RWPE2 (cell line): ENCODE measurements around the gene MT1X.
"Not testable (repeated sequence)": the region's sequence is repeated elsewhere in the genome, so short reads cannot be mapped to it uniquely, and the experiment has no call there.

Experiments used
- ATAC-seq: fragments of 200-7000 bp; cut with Tn5 transposase; 3 replicates; pipeline ENCODE4 v1.9.1; 2021; ENCODE audit warnings: low read depth
- DNase-seq: peaks from one replicate; pipeline ENCODE4 v3.0.0-alpha.2; 2020; ENCODE audit warnings: low spot score
- H3K27ac ChIP-seq: fragments of 450-650 bp; 2 replicates; pipeline ENCODE4 v1.5.1; 2017; ENCODE audit warnings: mild to moderate bottlenecking; ENCODE audit not compliant: poor library complexity, severe bottlenecking
- H3K27me3 ChIP-seq: fragments of 250-450 bp; sonication (Bioruptor Pico); 2 replicates; pipeline ENCODE4 v1.5.1; 2021; ENCODE audit warnings: mild to moderate bottlenecking, moderate library complexity; ENCODE audit not compliant: insufficient read depth, poor library complexity, severe bottlenecking
- H3K36me3 ChIP-seq: fragments of 250-450 bp; sonication (Bioruptor Pico); 2 replicates; pipeline ENCODE4 v1.5.1; 2020; ENCODE audit warnings: low read depth, mild to moderate bottlenecking, moderate library complexity
- H3K4me1 ChIP-seq: fragments of 250-450 bp; sonication (Bioruptor Pico); 2 replicates; pipeline ENCODE4 v1.5.1; 2021; ENCODE audit warnings: mild to moderate bottlenecking, moderate library complexity; ENCODE audit not compliant: insufficient read depth, poor library complexity, severe bottlenecking
- H3K4me3 ChIP-seq: fragments of 250-450 bp; sonication (Bioruptor Pico); 2 replicates; pipeline ENCODE4 v1.5.1; 2021; ENCODE audit warnings: mild to moderate bottlenecking, moderate library complexity; ENCODE audit not compliant: severe bottlenecking
- H3K9me3 ChIP-seq: fragments of 250-450 bp; sonication (Bioruptor Pico); 2 replicates; pipeline ENCODE4 v1.5.1; 2021; ENCODE audit warnings: mild to moderate bottlenecking, moderate library complexity; ENCODE audit not compliant: severe bottlenecking
- TF ChIP-seq, protein P1 (sequence below): fragments of 450-650 bp; IDR thresholded peaks from one replicate; pipeline ENCODE4 v1.5.1; 2017; ENCODE audit warnings: mild to moderate bottlenecking, moderate library complexity; ENCODE audit not compliant: poor library complexity, severe bottlenecking

The MT1X gene

DNA sequence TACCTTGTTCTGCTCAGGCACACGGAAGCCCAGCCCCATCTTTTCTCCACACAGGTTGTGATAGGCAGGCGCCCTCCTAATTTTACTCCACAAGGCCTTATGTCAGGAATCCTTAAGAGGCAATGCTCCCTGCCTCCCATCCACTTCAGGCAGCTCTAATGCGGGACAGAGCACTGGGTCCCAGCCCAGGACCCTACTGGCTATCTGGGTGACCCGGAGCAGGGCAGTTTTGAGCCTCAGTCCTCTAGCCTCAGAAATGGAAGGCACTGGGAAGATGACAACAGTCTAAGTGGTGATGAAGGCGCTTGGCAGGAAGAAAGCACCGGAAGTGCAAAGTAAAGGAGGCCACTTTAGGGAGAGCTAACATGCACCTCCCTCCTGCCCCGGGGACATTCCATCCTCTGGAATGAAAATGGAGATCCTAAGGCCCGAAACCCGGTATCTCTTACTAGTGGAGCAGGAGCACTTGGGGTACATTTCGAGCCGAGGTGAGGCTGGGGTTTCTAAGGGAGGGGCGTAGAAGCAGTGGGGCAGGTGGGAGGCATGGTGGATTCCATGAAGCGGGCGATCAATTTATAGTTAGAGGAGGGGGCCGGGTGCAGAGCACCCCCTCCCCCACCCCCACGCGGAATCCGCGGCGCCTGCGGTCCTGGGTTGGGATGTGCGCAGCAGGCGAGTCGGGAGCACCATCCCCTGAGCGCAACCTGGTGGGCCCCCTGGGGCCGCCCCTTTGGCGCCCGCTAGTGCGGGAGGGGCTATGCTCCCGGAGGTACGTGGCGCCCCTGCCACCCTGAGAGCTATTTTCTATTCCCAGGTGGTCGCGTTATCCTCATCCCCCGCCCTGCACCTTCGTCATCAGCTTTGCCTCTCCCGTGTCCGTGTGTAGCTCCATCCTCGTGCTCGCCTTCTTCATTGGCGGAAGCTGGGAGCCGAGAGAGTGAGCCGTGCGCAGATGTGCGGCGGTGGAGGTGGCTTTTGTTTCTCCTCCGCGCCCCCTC lies 19.6 kb upstream of the MT1X start:
- ATAC-seq (no peak), DNase-seq (no peak)
- Histone ChIP-seq H3K27me3 (no peaks in the 10 kb centered on the region), H3K4me3 (no peak overlapping the region), H3K4me1 (no peaks in the 10 kb centered on the region), H3K9me3 (no peaks in the 10 kb centered on the region), H3K27ac (no peak overlapping the region), H3K36me3 (no peaks in the 10 kb centered on the region)
- TF ChIP-seq, protein P1, sequence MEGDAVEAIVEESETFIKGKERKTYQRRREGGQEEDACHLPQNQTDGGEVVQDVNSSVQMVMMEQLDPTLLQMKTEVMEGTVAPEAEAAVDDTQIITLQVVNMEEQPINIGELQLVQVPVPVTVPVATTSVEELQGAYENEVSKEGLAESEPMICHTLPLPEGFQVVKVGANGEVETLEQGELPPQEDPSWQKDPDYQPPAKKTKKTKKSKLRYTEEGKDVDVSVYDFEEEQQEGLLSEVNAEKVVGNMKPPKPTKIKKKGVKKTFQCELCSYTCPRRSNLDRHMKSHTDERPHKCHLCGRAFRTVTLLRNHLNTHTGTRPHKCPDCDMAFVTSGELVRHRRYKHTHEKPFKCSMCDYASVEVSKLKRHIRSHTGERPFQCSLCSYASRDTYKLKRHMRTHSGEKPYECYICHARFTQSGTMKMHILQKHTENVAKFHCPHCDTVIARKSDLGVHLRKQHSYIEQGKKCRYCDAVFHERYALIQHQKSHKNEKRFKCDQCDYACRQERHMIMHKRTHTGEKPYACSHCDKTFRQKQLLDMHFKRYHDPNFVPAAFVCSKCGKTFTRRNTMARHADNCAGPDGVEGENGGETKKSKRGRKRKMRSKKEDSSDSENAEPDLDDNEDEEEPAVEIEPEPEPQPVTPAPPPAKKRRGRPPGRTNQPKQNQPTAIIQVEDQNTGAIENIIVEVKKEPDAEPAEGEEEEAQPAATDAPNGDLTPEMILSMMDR, result no peak

GRCh38 chr16:56664506-56664905 lies 17.8 kb upstream of the MT1X start:
- Histone ChIP-seq H3K27me3 (no peaks in the 10 kb centered on the region), H3K36me3 (no peaks in the 10 kb centered on the region), H3K4me1 (no peaks in the 10 kb centered on the region), H3K27ac (no peak overlapping the region), H3K9me3 (no peaks in the 10 kb centered on the region), H3K4me3 (no peak overlapping the region)
- TF ChIP-seq, protein P1, result no peak
- ATAC-seq, result no peak
- DNase-seq, result no peak

DNA sequence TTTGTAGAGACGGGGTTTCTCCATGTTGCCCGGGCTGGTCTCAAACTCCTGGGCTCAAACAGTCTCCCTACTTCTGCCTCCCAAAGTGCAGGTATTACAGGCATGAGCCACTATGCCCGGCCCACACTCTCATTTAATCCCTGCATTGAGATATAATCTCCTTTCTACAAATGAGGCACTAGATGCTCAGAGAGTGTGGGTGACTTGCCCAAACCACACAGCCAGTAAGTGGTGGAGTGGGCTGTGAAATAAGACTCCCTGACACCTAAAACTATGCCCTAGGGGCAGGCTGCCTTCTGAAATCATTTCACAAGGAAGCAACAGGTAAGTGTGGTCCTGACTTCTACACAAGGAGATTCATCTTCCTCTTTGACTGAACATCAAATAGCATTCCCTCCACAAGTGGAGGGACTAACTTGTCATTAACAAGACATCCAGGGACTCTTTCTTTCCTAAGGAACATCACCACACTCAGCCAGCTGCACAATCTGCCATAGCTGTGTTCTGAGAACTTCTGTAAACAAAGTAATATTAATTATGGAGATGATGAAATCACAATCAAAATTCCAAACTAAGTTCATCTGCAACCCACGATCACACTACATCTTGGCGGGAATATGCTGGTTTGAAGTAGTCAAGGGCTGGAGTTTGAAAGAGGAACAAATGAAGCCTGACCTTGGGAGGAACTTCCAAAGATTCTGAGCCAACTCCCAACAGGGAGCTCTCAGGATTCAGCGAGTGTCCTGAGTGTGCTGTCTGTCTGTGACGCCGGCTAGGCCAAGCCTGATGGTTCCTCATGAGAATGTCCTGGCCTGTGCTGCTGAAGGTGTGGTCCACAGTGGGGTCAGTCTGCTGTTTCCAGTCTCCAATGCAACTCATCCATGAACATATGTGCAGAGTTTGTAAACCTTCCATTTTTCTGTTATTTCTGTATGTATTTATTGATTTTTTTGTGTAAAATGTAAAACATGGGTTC lies 16.7 kb upstream of the MT1X start:
- not testable (repeated sequence) for H3K4me1 ChIP-seq, H3K27me3 ChIP-seq
- ATAC-seq, result peak; percentile 49; the same call in 2 of the 3 replicates

DNA sequence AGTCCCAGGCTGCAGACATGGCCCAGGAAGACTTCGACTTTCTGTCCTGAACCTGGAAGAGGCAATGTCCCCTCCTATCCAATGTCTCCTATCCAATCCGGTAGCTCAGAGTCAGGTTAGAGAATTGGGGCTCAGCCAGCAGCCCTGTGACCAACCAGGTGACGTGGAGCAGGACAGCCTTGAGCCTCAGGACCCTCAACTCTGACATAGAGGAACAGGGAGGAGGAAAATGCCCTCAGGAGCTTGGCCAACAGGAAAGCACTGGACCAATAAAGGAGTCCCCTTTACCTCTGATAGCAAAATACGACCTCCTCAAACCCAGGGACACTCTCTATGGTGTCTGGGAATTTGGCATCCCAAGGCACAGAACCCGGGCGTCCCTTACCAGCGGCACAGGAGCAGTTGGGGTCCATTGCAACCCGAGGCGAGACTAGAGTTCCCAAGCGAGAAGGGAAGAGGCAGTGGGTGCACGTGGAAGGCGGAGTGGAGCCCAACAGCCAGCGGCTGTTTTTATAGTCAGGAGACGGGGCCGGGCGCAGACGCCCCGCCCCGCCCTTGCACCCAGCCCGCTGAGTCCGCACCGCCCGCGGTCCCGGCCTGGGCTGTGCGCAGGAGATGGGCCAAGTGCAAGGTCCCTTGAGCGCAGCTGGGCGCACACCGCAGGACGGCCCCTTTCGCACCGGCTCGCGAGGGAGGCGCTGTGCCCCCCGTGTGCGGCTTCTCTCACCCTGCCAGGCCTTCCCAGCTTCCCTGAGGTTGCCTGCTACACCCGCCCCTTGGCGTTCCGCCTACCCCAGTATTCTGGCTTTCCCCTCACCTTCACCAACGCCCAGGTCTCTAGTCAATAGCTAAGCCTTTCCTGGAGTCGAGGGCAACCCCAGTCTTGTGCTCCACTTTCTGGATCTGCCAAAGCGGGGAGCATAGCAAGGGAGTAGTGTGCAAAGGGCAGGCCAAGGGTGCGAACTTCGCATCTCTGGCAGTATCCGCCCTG lies 14.4 kb upstream of the MT1X start, which contains the start of gene MT1G:
Gene MT1G (minus strand): TSS at position 485 of the 991 bp plus-strand sequence. CDS start 72 bp downstream, at position 413.
- Histone ChIP-seq H3K4me1 (peaks cover 2% of the 10 kb centered on the region), H3K27me3 (no peaks in the 10 kb centered on the region), H3K27ac (no peak within 1 kb of the TSS), H3K9me3 (no peaks in the 10 kb centered on the region), H3K36me3 (no peaks in the 10 kb centered on the region), H3K4me3 (no peak within 1 kb of the TSS)
- ATAC-seq (no peak), DNase-seq (no peak)
- TF ChIP-seq, protein P1, result no peak

More for the DNA sequence above, 16.7 kb upstream of the MT1X start:
- not testable (repeated sequence) for DNase-seq, H3K9me3 ChIP-seq, H3K4me3 ChIP-seq, H3K27ac ChIP-seq, H3K36me3 ChIP-seq
